SK-N-SH (cell line): ENCODE results near the gene RNPEPL1. TPM values are rescaled to one million over a fixed set of nuclear protein-coding genes. Genes with fewer than 3 reads are reported as not detected.

Experiments
- CTCF ChIA-PET: fragments of 300-600, 350-600 bp; formaldehyde crosslinking; extraction: SDS; loops from one replicate; lab custom pipeline; 2021; lab: Yijun Ruan, JAX
- POLR2A ChIA-PET: fragments of 350-600 bp; sonication (Branson Sonifier 250); formaldehyde crosslinking; extraction: SDS; loops from one replicate; lab custom pipeline; 2020; ENCODE audit warnings: antibody characterized with exemption, inconsistent platforms; lab: Yijun Ruan, JAX
- DNase-seq: peaks from one replicate; pipeline ENCODE4 v3.0.0; 2012
- H2AFZ ChIP-seq: fragments of 200-600 bp; sonication (generic); 2 replicates; pipeline ENCODE4 v1.8.1; 2016; ENCODE audit warnings: antibody characterized with exemption, mild to moderate bottlenecking, low read depth
- H3F3A ChIP-seq: fragments of 200-600 bp; sonication (generic); replicated peaks from 2 replicates; pipeline ENCODE3; 2016; ENCODE audit warnings: antibody characterized with exemption, mild to moderate bottlenecking; ENCODE audit not compliant: insufficient read depth
- H3K27ac ChIP-seq, 2 experiments: fragments of 200-500 bp in 1 of 2; fragments of 200-600 bp in 1 of 2; sonication (Bioruptor generic) in 1 of 2; sonication (generic), shearing (Covaris generic) in 1 of 2; 2 replicates each; pipeline versions ENCODE4 v1.5.1 to v1.6.1; 2014 to 2016; ENCODE audit warnings: low read depth in 2 of 2, inconsistent platforms in 1 of 2, low read length in 1 of 2, mild to moderate bottlenecking in 1 of 2, mixed read lengths in 1 of 2
- H3K27me3 ChIP-seq: fragments of 200-600 bp; sonication (generic), shearing (Covaris generic); 2 replicates; pipeline ENCODE4 v1.6.1; 2016; ENCODE audit warnings: mixed run types; ENCODE audit not compliant: insufficient read depth
- H3K36me3 ChIP-seq, 2 experiments: fragments of 200-500 bp in 1 of 2; fragments of 200-600 bp in 1 of 2; sonication (Bioruptor generic) in 1 of 2; sonication (generic) in 1 of 2; replicated peaks in 1 of 2; 2 replicates each; pipeline versions ENCODE3 to v1.5.1; 2014 to 2016; ENCODE audit warnings: low read length in 1 of 2, mild to moderate bottlenecking in 1 of 2; ENCODE audit not compliant: insufficient read depth in 2 of 2, control insufficient read depth in 1 of 2
- H3K4me1 ChIP-seq, 2 experiments: fragments of 200-500 bp in 1 of 2; fragments of 200-600 bp in 1 of 2; sonication (Bioruptor generic) in 1 of 2; sonication (generic), shearing (Covaris generic) in 1 of 2; 2 replicates each; pipeline versions ENCODE4 v1.5.1 to v1.6.1; 2014 to 2016; ENCODE audit warnings: low read depth in 1 of 2, low read length in 1 of 2, mixed run types in 1 of 2; ENCODE audit not compliant: insufficient read depth in 2 of 2, control insufficient read depth in 1 of 2
- H3K4me2 ChIP-seq: fragments of 200-600 bp; sonication (generic), shearing (Covaris generic); 2 replicates; pipeline ENCODE4 v1.6.1; 2017; ENCODE audit warnings: mixed run types
- H3K4me3 ChIP-seq, 2 experiments: fragments of 200-500 bp in 1 of 2; fragments of 200-600 bp in 1 of 2; sonication (Bioruptor generic) in 1 of 2; sonication (generic), shearing (Covaris generic) in 1 of 2; 2 replicates each; pipeline versions ENCODE4 v1.5.1 to v1.8.1; 2014 to 2016; ENCODE audit warnings: low read depth in 2 of 2, inconsistent platforms in 1 of 2, low read length in 1 of 2, mild to moderate bottlenecking in 1 of 2, mixed read lengths in 1 of 2, moderate library complexity in 1 of 2
- H3K79me2 ChIP-seq: fragments of 200-600 bp; sonication (generic); 2 replicates; pipeline ENCODE4 v1.8.1; 2017; ENCODE audit warnings: mild to moderate bottlenecking; ENCODE audit not compliant: insufficient read depth
- H3K9ac ChIP-seq: fragments of 200-600 bp; sonication (generic); 2 replicates; pipeline ENCODE4 v1.6.1; 2017; ENCODE audit warnings: mixed run types
- H3K9me2 ChIP-seq: fragments of 200-600 bp; sonication (generic); 2 replicates; pipeline ENCODE4 v1.6.1; 2017; ENCODE audit warnings: mixed run types
- H3K9me3 ChIP-seq: fragments of 200-600 bp; sonication (generic); 2 replicates; pipeline ENCODE4 v1.6.1; 2017; ENCODE audit warnings: mixed run types, mild to moderate bottlenecking, moderate library complexity
- H4K20me1 ChIP-seq: fragments of 200-600 bp; sonication (generic); 2 replicates; pipeline ENCODE4 v1.6.1; 2017; ENCODE audit warnings: mild to moderate bottlenecking, mixed run types; ENCODE audit not compliant: insufficient read depth
- CHD2 ChIP-seq: fragments of 150-350 bp; IDR thresholded peaks from 2 replicates; pipeline ENCODE4 v1.6.1; 2018; ENCODE audit warnings: low read length; ENCODE audit not compliant: partially characterized antibody
- ELF1 ChIP-seq: IDR thresholded peaks from 2 replicates; pipeline ENCODE4 v1.4.0; 2012
- EP300 ChIP-seq, 2 experiments: IDR thresholded peaks; 2 replicates each; pipeline versions ENCODE4 v1.4.0 to v1.6.1; 2012; ENCODE audit warnings: borderline replicate concordance in 1 of 2, low read depth in 1 of 2, low read length in 1 of 2
- FOXJ3 ChIP-seq: sonication (generic); formaldehyde crosslinking; IDR thresholded peaks from 2 replicates; pipeline ENCODE4 v1.5.1; 2020; ENCODE audit warnings: mild to moderate bottlenecking, missing genetic modification reagents
- GATA2 ChIP-seq: sonication (generic); formaldehyde crosslinking; IDR thresholded peaks from 2 replicates; pipeline ENCODE4 v1.5.0; 2020; ENCODE audit warnings: mild to moderate bottlenecking, missing genetic modification reagents
- MAX ChIP-seq: IDR thresholded peaks from 2 replicates; pipeline ENCODE4 v1.4.0; 2012; ENCODE audit warnings: low read depth
- MEF2A ChIP-seq: IDR thresholded peaks from 2 replicates; pipeline ENCODE4 v1.4.0; 2012; ENCODE audit warnings: low read depth, borderline replicate concordance
- NFIC ChIP-seq: IDR thresholded peaks from 2 replicates; pipeline ENCODE4 v1.4.0; 2012; ENCODE audit warnings: borderline replicate concordance
- NRF1 ChIP-seq: IDR thresholded peaks from 2 replicates; pipeline ENCODE4 v1.6.1; 2012; ENCODE audit warnings: low read depth, mild to moderate bottlenecking, low read length
- RAD21 ChIP-seq: IDR thresholded peaks from 2 replicates; pipeline ENCODE4 v1.6.1; 2012; ENCODE audit warnings: mild to moderate bottlenecking, low read length
- RCOR1 ChIP-seq: fragments of 150-350 bp; IDR thresholded peaks from 2 replicates; pipeline ENCODE4 v1.6.1; 2017; ENCODE audit warnings: antibody characterized with exemption, low read length
- SIN3A ChIP-seq: IDR thresholded peaks from 2 replicates; pipeline ENCODE4 v1.6.1; 2012; ENCODE audit warnings: low read depth, mild to moderate bottlenecking, low read length, moderate library complexity, borderline replicate concordance
- SMC3 ChIP-seq: IDR thresholded peaks from 2 replicates; pipeline ENCODE4 v1.6.1; 2012; ENCODE audit warnings: low read depth, low read length, improper control_type of control experiment
- TCF12 ChIP-seq: IDR thresholded peaks from 2 replicates; pipeline ENCODE4 v1.4.0; 2012
- TEAD4 ChIP-seq: IDR thresholded peaks from 2 replicates; pipeline ENCODE4 v1.4.0; 2012; ENCODE audit warnings: mild to moderate bottlenecking, borderline replicate concordance; ENCODE audit not compliant: insufficient read depth
- USF2 ChIP-seq: fragments of 150-350 bp; IDR thresholded peaks from 2 replicates; pipeline ENCODE4 v1.6.1; 2017; ENCODE audit warnings: antibody characterized with exemption, low read length, low read depth, borderline replicate concordance
- YY1 ChIP-seq: IDR thresholded peaks from 2 replicates; pipeline ENCODE4 v1.4.0; 2012; ENCODE audit warnings: low read depth, mild to moderate bottlenecking
- WGBS: methylation state at CpG from one replicate; pipeline ENCODE4 v1.1.6; 2017; ENCODE audit warnings: low lambda C conversion rate; 5-methylcytosine and 5-hydroxymethylcytosine counted together
- polyA plus RNA-seq, 3 experiments: library from polyadenylated mRNA; depleted of rRNA; stranded (reverse); fragments of >200 nt; gene quantifications; 2 replicates each; pipeline ENCODE4 v1.2.3, GENCODE V29; 2012
- TF ChIP-seq, protein P1 (sequence below): IDR thresholded peaks from 2 replicates; pipeline ENCODE4 v1.4.0; 2012; ENCODE audit warnings: low read depth, borderline replicate concordance
- TF ChIP-seq, protein P2 (sequence below): fragments of 150-350 bp; IDR thresholded peaks from 2 replicates; pipeline ENCODE4 v1.6.1; 2016; ENCODE audit warnings: mild to moderate bottlenecking, low read depth, low read length
- TF ChIP-seq, protein P3 (sequence below): IDR thresholded peaks from 2 replicates; pipeline ENCODE4 v1.4.0; 2012; ENCODE audit warnings: low read depth, borderline replicate concordance

The RNPEPL1 gene
- polyA plus RNA-seq, 1 of the 3 experiments (the other 2 are of a cell fraction): 14.3 TPM

- peaks cover 20% of the 10 kb centered on the region; the same call in 1 of the 2 replicates for H3K79me2 ChIP-seq
- POLR2A ChIA-PET: no interaction called here
- no peak overlapping the region for H3K9ac ChIP-seq
- 0 out of 2 replicates have a peak, but pooled peaks cover 3% of the 10 kb centered on the region for H4K20me1 ChIP-seq
- no peak overlapping the region for H3K4me3 ChIP-seq
- peaks cover 0 to 35% of the 10 kb centered on the region in 2 experiments for H3K36me3 ChIP-seq
- H3K9me2 ChIP-seq: no peaks in the 10 kb centered on the region
- H3K4me1 ChIP-seq: peaks cover 0 to 3% of the 10 kb centered on the region in 2 experiments; a peak in 1 of 4 replicates
- H3K4me2 ChIP-seq: no peak overlapping the region
- CTCF ChIA-PET: interaction anchor here (0.9 to 1.4 kb wide), 3 partner anchors 9 to 83 kb away, joined by 3 to 4 read pairs (median 3); no protein-coding TSS in a partner anchor
- WGBS: 93% methylated on average over 16 of the region's 23 CpGs
- TF ChIP-seq, protein P1, sequence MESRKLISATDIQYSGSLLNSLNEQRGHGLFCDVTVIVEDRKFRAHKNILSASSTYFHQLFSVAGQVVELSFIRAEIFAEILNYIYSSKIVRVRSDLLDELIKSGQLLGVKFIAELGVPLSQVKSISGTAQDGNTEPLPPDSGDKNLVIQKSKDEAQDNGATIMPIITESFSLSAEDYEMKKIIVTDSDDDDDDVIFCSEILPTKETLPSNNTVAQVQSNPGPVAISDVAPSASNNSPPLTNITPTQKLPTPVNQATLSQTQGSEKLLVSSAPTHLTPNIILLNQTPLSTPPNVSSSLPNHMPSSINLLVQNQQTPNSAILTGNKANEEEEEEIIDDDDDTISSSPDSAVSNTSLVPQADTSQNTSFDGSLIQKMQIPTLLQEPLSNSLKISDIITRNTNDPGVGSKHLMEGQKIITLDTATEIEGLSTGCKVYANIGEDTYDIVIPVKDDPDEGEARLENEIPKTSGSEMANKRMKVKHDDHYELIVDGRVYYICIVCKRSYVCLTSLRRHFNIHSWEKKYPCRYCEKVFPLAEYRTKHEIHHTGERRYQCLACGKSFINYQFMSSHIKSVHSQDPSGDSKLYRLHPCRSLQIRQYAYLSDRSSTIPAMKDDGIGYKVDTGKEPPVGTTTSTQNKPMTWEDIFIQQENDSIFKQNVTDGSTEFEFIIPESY: no peak
- TF ChIP-seq YY1 (no peak), TCF12 (no peak), FOXJ3 (CRISPR knock-in tag) (no peak), USF2 (no peak), RCOR1 (no peak), RAD21 (no peak), EP300 (IDR thresholded peaks at IDR 0.05; ENCODE audit: borderline replicate concordance in 1 of 2, low read depth in 1 of 2, low read length in 1 of 2) (no peak), CHD2 (no peak), SIN3A (no peak), NRF1 (no peak), NFIC (no peak), ELF1 (no peak), TEAD4 (no peak), MAX (no peak), GATA2 (no peak), SMC3 (no peak), MEF2A (no peak)
- TF ChIP-seq, protein P2, sequence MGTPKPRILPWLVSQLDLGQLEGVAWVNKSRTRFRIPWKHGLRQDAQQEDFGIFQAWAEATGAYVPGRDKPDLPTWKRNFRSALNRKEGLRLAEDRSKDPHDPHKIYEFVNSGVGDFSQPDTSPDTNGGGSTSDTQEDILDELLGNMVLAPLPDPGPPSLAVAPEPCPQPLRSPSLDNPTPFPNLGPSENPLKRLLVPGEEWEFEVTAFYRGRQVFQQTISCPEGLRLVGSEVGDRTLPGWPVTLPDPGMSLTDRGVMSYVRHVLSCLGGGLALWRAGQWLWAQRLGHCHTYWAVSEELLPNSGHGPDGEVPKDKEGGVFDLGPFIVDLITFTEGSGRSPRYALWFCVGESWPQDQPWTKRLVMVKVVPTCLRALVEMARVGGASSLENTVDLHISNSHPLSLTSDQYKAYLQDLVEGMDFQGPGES: no peak
- TF ChIP-seq, protein P3, sequence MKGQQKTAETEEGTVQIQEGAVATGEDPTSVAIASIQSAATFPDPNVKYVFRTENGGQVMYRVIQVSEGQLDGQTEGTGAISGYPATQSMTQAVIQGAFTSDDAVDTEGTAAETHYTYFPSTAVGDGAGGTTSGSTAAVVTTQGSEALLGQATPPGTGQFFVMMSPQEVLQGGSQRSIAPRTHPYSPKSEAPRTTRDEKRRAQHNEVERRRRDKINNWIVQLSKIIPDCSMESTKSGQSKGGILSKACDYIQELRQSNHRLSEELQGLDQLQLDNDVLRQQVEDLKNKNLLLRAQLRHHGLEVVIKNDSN: no peak
- DNase-seq: no peak
- H3K27me3 ChIP-seq: no peaks in the 10 kb centered on the region
- no peaks in the 10 kb centered on the region for H3F3A ChIP-seq
- H2AFZ ChIP-seq: no peak overlapping the region
- no peak overlapping the region for H3K27ac ChIP-seq
- no peaks in the 10 kb centered on the region for H3K9me3 ChIP-seq
Measured at GRCh38 chr2:240596491-240596931, 28.2 kb downstream of the RNPEPL1 start.
